VCaP (cell line): ENCODE results near the gene BID.

Source experiments
- H3K27ac ChIP-seq: fragments of 450-650 bp; 2 replicates; pipeline ENCODE4 v1.5.1; 2017
- TF ChIP-seq, protein P1 (sequence below): fragments of 450-650 bp; conservative IDR thresholded peaks from 2 replicates; pipeline ENCODE4 v1.5.1; 2017; ENCODE audit warnings: mild to moderate bottlenecking, moderate library complexity

The BID gene

GRCh38 chr22:17817511-17818065 lies 43.3 kb upstream of the BID start:
- H3K27ac ChIP-seq = no peak overlapping the region
- TF ChIP-seq, protein P1, sequence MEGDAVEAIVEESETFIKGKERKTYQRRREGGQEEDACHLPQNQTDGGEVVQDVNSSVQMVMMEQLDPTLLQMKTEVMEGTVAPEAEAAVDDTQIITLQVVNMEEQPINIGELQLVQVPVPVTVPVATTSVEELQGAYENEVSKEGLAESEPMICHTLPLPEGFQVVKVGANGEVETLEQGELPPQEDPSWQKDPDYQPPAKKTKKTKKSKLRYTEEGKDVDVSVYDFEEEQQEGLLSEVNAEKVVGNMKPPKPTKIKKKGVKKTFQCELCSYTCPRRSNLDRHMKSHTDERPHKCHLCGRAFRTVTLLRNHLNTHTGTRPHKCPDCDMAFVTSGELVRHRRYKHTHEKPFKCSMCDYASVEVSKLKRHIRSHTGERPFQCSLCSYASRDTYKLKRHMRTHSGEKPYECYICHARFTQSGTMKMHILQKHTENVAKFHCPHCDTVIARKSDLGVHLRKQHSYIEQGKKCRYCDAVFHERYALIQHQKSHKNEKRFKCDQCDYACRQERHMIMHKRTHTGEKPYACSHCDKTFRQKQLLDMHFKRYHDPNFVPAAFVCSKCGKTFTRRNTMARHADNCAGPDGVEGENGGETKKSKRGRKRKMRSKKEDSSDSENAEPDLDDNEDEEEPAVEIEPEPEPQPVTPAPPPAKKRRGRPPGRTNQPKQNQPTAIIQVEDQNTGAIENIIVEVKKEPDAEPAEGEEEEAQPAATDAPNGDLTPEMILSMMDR = no peak

DNA sequence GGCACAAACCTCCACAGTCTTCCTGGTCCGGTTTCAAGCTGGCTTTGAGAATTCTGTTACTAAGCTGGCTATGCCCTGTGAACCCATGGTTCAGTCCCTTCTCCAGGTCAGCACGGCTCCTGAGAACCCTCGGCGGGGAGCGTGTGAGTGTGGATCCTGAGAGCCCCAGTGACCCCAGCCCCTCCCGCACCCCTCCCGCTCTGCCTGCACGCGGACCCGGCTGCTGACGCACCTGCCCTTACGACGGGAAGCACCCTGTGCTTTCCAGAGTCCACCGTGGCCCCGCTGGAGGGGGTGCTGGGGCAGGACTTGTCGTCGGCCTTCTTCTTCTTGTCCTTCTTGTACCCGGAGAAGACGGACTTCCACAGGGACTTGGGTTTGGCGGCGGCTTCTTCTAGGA lies 42.8 kb upstream of the BID start:
- no peak overlapping the region for H3K27ac ChIP-seq
- TF ChIP-seq, protein P1 = no peak

GRCh38 chr22:17816649-17817048 lies 42.4 kb upstream of the BID start:
- TF ChIP-seq, protein P1 = no peak
- no peak overlapping the region for H3K27ac ChIP-seq

GRCh38 chr22:17815703-17816254 lies 41.5 kb upstream of the BID start:
- TF ChIP-seq, protein P1 = no peak
- no peak overlapping the region for H3K27ac ChIP-seq

GRCh38 chr22:17814830-17815229 lies 40.6 kb upstream of the BID start:
- TF ChIP-seq, protein P1 = no peak
- H3K27ac ChIP-seq = no peak overlapping the region

- TF ChIP-seq, protein P1 = no peak
- H3K27ac ChIP-seq = no peak overlapping the region
Measured at GRCh38 chr22:17814084-17814483, 39.8 kb upstream of the BID start.

GRCh38 chr22:17811119-17811518 lies 36.9 kb upstream of the BID start:
- no peak overlapping the region for H3K27ac ChIP-seq
- TF ChIP-seq, protein P1 = no peak
